Stimulated activated CD4-positive, alpha-beta T cell treated with anti-CD3 and anti-CD28 coated beads, Interleukin-1b, Interleukin-23, amount 100 ng/mL, for 1 hour (primary cell): Measurements from ENCODE around the gene PPP1R2.
"Not testable (repeated sequence)": the region's sequence is repeated elsewhere in the genome, so short reads cannot be mapped to it uniquely, and the experiment has no call there.

Source experiments
- DNase-seq, 2 donors: peaks; one replicate each; pipeline ENCODE4 v3.0.0-alpha.2; 2020; ENCODE audit warnings: low read depth in 2 of 2

The PPP1R2 gene

DNA sequence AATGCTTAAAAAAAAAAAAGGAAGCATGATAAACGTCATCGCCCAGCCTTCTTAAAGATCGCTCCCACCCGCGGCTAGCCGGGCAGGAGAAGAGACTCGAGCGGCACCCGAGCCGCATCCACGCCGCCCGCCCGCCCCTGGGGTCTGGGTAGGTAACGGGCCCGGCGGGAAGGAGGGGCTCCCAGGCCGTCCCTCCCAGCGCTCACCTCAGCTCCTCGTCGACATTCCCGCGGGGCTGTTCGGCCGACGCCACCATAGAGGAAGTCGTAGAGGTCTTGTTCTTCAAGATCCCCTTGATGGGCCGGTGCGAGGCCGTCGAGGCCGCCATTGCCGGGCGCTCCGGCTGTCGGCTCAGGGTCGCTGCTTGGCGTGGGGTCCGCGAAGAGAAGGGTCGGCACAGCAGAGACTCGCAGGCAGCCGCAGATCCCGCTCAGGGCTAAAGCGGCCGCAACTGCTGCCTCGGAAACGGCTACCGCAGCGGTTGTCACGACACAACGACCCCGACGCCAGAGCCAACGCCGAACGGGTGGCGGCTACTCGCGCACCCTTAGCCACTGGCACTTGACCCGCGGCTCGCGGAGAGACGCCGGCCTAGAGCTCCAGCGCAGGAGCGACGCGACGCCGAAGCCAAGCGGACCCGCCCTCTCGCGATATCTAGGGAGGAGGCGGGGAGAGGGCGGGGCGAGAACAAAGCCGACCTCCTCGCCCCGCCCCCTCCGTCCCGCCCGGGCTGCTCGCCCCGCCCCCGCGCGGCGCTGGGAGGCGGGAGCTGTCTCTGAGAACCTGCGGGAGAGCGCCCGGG lies at the start of gene PPP1R2:
Gene PPP1R2 (minus strand): TSS at position 628 of the 802 bp plus-strand sequence. CDS start 300 bp downstream, at position 328.
- peak; percentile 85 to 90 for DNase-seq

DNA sequence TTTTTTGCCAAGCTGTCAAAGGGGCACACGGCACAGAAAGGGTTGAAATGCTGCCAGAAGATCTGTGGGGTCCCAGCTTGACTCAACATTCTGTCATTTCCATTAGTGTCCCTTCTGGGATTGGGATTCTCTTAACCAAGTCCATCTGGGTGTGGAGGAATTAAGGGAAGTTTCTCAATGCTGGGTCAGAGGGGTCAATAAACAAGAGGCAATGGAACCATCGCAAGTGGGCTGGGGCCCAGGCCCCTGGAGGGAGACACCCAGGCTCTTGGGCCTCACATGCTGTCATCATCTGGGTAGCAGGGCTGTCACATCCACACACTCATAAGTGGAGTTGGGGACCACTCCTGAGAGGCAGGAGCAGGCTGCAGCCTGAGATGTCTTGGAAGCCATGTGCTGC lies 48.7 kb upstream of the PPP1R2 start:
- no peak for DNase-seq

DNA sequence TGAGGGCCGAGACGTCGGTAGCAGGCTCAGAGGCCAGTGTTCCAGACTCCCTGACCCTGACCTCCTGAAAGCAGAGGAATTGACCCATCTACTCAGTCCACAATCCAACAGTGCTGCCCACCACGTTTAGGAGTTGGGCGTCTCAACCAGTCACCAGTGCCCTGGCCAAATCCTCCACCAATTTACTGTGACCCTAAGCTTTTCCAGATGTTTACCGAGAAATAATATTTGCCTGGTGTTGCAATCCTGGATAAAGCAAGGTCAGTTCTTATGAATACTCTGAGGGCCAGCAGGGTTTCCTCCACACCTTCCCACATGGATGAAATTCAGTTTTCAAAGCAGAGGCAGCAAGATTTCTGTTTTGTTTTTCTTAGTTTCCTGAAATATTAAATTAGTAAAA lies 48.1 kb upstream of the PPP1R2 start:
- DNase-seq, result no peak

DNA sequence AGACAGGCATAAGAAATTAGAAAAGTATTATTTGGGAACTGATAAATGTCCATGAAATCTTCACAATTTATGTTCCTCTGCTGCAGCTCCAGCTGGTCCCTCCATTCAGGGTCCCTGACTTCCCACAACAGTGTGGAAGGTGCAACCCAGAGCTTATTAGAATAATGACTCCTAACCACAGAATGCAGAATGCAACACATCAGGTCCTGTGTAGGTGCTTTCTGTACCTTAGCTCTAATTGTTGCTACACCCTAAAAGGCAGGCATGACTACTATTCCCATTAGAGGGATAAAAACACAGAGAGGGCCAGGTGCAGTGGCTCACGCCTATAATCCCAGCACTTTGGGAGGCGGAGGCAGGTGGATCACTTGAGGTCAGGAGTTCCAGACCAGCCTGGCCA lies 47.3 kb upstream of the PPP1R2 start:
- not testable (repeated sequence) for DNase-seq

DNA sequence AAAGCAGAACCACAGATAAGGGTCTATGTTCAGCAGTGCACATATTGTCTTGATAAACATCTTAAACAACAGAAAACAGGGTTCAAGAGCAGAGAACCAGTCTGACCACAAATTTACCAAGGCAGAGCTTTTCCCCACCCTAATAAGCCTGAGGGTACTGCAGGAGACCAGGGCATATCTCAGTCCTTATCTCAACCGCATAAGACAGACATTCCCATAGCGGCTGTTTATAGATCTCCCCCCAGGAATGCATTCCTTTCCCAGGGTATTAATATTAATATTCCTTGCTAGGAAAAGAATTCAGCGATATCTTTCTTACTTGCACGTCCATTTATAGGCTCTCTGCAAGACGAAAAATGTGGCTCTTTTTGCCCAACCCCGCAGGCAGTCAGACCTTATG lies 46.7 kb upstream of the PPP1R2 start:
- not testable (repeated sequence) for DNase-seq

DNA sequence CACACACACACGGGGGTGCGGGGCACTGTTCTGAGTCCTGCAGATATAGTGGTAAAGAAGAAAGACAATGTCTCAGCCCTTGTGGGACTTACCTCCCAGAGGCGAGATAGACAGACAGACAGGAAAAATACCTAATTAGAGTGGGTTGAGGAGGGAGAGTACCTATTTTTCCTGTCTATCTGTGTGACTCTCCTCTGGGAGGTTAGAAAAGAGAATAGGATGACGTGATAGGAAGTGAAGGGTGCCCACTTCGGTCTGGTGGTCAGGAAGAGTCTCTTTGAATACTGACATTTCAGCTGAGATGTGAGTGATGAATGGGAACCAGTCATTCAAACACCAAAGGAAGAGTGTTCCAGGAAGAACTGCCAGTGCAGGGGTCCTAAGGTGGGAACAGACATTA lies 44.7 kb upstream of the PPP1R2 start:
- DNase-seq, result no peak

DNA sequence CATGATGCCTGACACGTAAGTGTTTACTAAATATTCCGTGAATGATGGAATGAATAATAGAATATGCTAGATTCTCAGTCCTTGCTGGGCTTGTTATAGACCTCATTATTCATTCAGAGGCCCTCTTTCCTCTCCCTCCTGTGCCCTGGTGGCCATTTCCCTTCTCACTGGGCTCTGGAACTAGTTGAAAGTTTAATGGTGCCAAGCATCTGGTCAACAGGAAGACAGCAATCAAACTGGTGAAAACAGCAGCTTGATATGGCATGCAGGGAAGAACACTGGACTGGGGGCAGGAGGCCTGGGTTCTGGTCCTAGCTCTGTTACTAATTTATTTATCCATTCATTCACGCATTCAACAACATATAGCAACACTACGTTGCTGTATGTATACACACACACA lies 44.3 kb upstream of the PPP1R2 start:
- no peak for DNase-seq

DNA sequence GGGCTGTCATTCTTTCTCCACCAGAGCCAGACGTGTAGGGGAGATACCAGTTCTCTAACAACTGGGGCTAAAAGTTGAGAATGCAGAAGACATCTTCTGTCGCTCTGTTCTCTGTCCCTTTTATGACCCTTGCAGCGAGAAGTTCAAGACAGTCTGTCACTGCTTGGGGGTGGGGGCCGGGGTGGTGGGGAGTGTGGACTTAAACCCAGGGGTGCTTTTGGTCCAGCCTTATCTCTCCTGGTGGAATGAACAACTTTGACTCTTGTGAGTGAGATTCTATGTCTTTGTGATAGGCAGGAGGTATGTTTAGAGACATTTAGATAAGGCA lies 41.4 kb upstream of the PPP1R2 start:
- DNase-seq, result no peak

DNA sequence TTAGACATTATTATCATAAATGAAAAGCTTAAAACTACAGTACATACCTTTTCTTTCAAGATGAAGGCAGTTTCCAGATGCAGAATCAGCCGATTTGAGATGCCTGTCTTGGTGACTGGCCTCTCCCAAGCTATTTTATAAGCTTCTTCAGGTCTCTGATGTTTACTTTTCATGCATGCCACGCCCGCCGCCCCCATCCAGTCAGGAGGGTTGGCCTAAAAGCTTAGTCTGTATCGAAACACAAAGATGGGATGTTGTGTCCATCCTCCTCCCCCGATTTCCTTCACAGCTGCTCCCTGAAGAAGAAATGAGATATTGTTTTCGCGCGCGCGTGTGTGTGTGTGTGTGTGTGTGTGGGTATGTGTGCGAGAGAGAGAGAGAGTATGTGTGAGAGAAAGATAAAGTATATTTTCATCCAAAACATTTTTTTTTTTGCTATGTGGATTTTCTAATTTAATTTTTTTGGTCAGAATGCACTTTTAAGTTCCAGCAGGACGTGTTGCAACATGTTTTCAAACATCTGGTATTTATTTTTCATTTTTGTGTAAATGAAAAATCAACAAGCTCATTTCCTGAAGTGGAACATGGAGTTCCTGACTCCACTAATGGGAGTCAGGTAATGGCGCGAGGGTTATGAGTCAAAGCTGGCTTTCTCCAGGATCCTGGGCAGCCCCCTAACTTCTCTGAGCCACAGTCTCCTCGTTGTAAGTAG lies 40.9 kb upstream of the PPP1R2 start, which contains the start of gene APOD:
Gene APOD (minus strand): TSS at position 110 of the 712 bp plus-strand sequence. CDS start 4,479 bp downstream, outside the sequence.
- DNase-seq, result no peak

DNA sequence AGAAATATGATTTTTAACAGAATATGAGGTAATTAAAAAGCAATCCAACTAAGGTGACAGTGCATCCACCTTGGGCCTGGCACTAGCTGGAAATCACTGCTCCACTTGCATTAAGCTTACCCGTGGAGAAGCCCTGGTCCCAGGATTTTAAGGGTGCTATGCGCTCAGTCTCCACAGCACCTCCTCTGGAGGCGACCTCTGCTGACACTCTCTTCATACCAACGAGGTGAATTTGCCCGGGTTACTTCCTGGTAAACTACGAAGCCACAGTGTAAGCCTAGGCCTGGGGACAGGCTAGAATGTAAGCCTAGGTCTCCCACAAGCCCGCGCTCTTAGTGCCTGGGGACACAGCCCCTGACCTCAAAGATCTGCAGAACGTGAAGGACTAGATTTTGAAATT lies 39.8 kb upstream of the PPP1R2 start:
- DNase-seq, result no peak

DNA sequence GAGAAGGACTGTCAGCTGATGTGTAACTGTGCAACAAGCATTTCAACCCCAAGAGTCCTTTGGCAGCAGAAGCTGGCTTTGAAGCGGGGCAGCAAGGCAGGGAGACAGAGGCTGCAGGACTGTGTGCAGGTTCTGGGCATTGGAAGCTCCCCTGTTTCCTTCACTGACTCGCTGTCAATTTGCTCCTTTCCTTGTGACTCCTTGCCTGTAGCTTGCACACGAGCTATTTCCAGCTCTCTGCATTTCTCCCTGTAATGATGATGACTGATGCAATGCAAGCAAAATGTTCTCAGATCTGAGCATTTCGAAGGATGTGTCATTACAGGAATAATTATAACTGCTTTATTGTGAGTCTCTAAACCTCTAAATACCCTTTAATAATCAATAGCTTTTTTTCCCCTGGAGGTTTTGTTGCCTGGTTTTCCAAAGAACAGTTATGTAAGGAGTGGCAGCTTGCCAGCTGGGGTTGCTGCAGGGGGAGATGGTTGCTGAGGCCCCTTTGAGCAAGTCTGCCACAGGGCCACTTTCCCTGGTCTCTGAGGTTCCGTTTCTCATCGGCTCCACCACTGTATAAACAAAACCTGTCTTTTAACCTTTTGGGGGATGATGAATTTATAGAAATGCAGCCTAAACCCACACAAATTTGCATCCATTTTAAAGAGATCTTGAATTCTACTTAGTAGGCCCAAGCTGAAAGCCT lies 37.8 kb upstream of the PPP1R2 start:
- DNase-seq, result no peak

DNA sequence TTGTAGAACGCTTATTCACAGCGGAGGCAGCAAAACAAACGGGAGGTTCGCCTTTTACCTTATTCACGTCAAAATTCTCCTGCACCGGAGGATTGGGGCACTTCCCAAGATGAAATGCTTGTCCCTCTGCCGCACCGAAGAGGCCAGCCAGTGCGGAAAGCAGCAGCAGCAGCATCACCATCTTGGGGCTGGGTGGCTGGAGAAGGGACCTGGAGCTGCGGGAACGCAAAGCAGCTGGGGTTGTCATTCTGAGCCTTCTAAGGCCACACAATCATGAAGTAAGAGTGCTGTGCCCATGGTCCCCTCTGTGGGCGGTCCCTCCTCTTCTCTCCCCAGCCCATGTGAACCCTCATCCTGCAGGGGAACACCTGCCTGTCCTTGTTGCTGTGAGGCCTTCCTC lies 36.2 kb upstream of the PPP1R2 start:
- DNase-seq, result no peak

DNA sequence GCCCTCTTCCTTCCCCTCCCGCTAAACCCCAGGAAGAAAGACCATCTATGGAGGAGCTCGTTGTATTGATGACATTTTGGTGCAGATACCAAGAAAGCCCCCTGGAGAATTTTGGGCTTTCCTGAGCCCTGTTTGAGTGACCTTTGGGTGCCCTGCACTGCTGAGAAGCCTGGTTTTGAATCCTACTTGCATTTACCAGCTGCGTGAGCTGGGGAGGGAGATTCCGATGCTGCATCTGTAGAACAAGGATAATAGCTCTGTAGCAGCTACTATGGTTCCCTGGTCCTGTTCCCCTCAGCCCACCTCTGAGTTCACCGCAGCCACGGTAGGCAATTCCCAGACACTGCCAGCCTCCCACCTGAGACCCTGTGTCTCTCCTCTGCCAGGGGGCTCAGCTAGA lies 35.4 kb upstream of the PPP1R2 start:
- DNase-seq, result no peak

DNA sequence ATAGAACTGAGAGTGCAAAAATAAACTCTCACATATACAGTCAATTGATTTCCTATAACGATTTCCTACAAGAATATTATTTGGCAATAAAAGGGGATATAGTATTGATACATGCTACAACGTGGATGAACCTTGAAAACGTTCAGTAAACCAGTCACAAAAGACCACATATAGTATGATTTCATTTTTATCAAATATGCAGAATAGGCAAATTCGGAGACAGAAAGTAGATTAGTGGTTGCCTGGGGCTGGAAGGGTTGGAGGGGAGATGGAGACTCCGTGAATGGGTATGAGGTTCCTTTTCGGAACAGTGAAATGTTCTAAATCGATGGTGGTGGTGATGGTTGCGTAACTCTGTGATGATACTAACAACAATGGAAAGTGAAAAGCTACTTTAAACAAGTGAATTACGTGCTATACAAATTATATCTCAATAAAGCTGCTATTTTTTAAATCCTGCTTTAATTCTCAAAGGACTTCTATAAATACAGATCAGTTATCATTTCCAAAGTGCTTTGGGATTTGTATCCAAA lies 34.6 kb upstream of the PPP1R2 start:
- no peak for DNase-seq

DNA sequence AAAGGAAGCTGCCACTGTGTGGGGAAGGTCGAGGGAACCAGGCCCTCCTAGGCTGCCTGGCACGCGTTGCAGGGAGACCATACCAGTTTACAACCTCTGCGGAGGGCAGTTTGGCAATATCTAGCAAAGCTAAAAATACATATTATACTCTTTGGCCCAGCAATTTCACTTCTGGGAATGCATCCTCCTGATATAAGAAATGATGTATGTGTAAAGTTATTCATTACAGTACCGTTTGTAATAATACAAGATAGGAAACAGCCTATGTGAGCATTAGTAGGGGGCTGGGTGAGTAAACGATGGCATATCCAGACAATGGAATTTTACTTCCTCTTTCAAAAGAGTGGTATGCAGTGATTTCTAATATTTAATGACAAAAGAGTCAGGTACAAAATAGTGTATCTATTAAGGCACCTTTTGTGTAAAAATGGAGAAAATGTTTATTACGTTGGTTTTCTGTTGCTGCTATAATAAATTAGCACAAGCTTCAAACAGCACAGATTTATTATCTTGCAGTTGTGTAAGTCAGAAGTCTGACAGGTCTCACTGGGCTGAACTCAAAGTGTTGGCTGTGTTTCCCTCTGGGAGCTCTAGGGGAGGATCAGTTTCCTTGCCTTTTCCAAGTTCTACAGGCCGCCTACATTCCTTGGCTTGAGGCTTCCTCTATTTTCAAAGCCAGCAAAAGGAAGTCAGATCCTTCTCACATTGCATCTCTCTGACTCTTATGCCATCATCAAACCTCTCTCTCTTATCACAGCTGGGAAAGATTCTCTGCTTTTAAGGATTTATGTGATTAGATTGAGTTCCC lies 31.6 kb upstream of the PPP1R2 start:
- DNase-seq, result no peak

DNA sequence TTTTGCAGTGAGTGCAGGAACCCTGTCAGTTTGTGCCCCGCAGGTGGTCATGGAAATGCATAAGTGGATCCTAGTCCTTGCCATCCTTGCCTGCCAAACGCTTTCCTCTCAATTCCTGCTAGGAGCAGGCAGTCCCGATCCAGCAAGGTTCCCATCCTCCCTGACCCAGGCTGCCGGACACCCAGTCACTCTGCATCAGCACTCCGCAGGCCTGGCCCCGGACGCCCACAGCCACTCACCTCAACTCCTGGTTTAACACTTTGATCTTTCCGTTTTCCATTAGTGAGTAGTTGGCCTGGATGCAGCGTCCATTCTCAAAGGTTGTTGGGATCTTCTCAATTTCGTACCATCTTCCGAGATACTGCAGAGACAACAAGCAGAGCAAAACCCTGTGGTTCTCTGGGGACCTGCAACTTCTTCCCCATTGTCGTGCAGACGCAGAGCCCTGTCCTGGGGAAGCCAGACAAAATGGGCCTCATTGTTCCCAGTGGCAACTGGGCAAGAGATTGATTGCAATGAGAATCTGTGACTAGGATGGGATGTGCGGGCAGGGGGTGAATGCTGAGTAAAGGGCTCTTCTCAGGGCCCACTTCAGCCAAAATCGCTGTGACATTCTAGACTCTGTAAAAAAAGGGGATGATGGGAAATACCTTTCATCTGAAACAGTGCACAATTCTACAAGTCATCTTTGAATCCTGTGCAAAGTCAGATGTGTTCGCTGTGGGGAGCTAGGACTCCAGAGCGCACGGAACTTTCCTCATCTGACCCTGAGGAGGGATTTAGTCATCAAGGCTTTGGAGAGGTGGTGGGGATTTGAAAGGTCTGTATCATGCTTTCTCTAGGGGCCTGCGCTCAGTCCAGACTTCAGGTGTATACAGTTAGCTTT lies 30.7 kb upstream of the PPP1R2 start:
- DNase-seq, result no peak

DNA sequence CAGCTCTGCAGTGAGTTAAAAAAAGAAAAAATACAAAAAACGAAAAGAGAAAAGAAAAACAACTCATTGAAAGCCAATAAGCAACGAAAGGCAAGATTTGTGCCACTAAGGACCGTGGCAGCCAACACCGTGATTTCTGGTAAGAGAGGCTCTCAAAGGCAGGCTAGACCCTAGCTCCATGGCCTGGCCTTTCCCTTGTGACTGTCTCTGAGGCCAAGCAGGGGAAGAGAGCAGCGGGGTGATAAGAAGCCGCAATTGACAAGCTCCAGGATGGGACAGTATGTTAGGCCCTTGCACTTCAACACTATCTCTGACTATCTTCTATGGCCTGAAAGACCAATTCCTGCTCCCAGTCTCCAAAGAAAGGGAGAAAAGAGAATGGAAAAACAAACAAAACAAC lies 28.2 kb upstream of the PPP1R2 start:
- DNase-seq, result no peak

DNA sequence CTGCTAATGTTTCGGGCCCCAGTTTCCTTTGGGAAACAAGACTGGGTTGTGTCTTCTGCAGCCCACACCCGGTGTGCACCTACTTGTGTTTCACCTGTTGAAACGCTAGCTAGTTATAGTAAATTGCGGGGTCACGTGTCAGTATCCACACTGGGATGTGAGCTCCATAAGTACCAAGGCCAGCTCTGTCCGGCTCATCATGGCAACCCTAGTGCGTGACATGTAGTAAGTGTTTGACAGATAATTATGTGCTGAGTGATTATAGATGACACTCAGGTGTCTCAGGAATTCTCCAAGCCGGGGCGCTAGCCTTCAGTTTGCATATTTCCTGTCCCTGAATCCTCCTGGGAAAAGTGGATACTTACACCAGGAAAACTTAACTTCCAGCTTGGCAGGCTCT lies 27.8 kb upstream of the PPP1R2 start:
- no peak for DNase-seq

DNA sequence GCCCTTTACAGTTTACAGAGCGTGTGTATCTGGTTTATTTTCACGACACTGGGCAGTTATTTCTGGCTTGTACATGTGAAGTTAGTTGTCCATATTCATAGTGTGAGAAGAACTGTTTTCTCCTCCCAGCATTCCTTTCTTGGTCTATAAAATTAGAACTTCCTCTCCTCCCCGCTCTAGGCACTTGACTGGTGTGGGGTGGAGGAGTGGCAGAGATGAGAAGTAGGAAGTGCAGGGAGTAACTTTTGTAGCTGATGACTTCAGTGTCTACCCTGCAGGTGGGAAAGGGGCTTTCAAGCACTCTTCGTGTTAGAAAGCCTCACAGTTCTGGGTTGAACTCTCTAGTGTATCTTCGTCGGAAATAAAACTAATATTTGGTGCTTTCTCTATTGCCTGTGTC lies 27.2 kb upstream of the PPP1R2 start:
- DNase-seq, result no peak

DNA sequence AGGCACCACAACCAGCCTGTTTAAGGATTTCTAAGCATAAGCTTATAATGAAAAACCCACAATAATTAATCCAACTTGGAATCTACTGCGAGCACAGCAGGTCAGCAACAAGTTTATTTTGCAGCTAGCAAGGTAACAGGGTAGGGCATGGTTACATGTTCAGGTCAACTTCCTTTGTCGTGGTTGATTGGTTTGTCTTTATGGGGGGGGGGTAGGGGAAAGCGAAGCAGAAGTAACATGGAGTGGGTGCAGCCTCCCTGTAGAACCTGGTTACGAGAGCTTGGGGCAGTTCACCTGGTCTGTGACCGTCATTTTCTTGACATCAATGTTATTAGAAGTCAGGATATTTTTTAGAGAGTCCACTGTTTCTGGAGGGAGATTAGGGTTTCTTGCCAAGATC lies 25.5 kb upstream of the PPP1R2 start:
- DNase-seq, result no peak

DNA sequence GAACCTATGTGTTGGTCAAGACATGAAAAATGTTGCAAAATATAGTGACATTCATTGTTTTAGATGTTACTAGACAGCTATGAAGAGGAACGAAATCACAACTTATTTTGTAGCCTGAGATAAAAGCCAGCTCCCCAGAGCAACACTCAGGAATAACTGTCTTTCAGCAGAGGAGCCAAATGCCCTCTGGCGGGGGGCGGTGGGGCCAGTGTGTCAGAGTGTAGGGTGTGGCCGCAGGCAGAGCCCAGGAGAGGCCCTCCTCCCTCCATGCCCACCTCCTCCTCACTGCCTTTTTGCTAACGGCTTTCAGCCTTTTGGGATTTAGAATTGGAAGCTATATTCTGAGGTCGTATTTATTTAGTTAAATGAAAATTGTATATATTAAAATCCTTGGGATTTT lies 23.7 kb upstream of the PPP1R2 start:
- no peak for DNase-seq
